OCI-LY1 (cell line): ENCODE results near the gene HOTAIR.

Source experiments
- H2AFZ ChIP-seq: fragments of 200-600 bp; sonication (generic), shearing (Covaris generic); 2 replicates; pipeline ENCODE4 v1.6.0; 2014; ENCODE audit warnings: antibody characterized with exemption, mild to moderate bottlenecking, low read length
- H3F3A ChIP-seq: fragments of 200-600 bp; sonication (generic), shearing (Covaris generic); 2 replicates; pipeline ENCODE4 v1.6.0; 2014; ENCODE audit warnings: mild to moderate bottlenecking, antibody characterized with exemption, low read length, moderate library complexity; ENCODE audit not compliant: insufficient read depth
- H3K27ac ChIP-seq: fragments of 200-600 bp; sonication (generic); 2 replicates; pipeline ENCODE4 v1.5.1; 2014; ENCODE audit warnings: low read length, mixed run types, mild to moderate bottlenecking, low read depth; ENCODE audit not compliant: poor library complexity, severe bottlenecking
- H3K27me3 ChIP-seq: fragments of 200-600 bp; sonication (generic); 2 replicates; pipeline ENCODE4 v1.6.0; 2014; ENCODE audit warnings: antibody characterized with exemption, mild to moderate bottlenecking, low read length, moderate library complexity; ENCODE audit not compliant: insufficient read depth
- H3K36me3 ChIP-seq: fragments of 200-600 bp; sonication (generic); 2 replicates; pipeline ENCODE4 v1.6.1; 2014; ENCODE audit warnings: mild to moderate bottlenecking, antibody characterized with exemption, low read length, moderate library complexity, mixed read lengths; ENCODE audit not compliant: insufficient read depth
- H3K4me1 ChIP-seq: fragments of 200-600 bp; sonication (generic); 2 replicates; pipeline ENCODE4 v1.5.1; 2014; ENCODE audit warnings: mild to moderate bottlenecking, low read length, moderate library complexity; ENCODE audit not compliant: insufficient read depth, severe bottlenecking
- H3K4me2 ChIP-seq: fragments of 200-600 bp; sonication (generic), shearing (Covaris generic); 2 replicates; pipeline ENCODE4 v1.6.1; 2014; ENCODE audit warnings: low read length
- H3K4me3 ChIP-seq: fragments of 200-600 bp; sonication (generic); 2 replicates; pipeline ENCODE4 v1.5.1; 2014; ENCODE audit warnings: low read length, low read depth, mild to moderate bottlenecking, mixed read lengths; ENCODE audit not compliant: poor library complexity, severe bottlenecking
- H3K79me2 ChIP-seq: fragments of 200-600 bp; shearing (Covaris generic); 2 replicates; pipeline ENCODE4 v1.6.1; 2016; ENCODE audit warnings: mixed run types, low read length, mixed read lengths; ENCODE audit not compliant: insufficient read depth
- H3K9ac ChIP-seq: fragments of 200-600 bp; sonication (generic), shearing (Covaris generic); 2 replicates; pipeline ENCODE4 v1.6.1; 2014; ENCODE audit warnings: mild to moderate bottlenecking, low read length, mixed read lengths
- H3K9me2 ChIP-seq: fragments of 200-600 bp; sonication (generic), shearing (Covaris generic); 2 replicates; pipeline ENCODE4 v1.6.1; 2014; ENCODE audit warnings: low read depth, mild to moderate bottlenecking, low read length, mixed read lengths
- H3K9me3 ChIP-seq: fragments of 200-600 bp; shearing (Covaris generic); 2 replicates; pipeline ENCODE4 v1.6.1; 2014; ENCODE audit warnings: low read length, mixed read lengths
- H4K20me1 ChIP-seq: fragments of 200-600 bp; sonication (generic), shearing (Covaris generic); 2 replicates; pipeline ENCODE4 v1.6.0; 2016; ENCODE audit warnings: mild to moderate bottlenecking, low read length; ENCODE audit not compliant: insufficient read depth
- EZH2 ChIP-seq: fragments of 200-600 bp; sonication (generic), shearing (Covaris generic); IDR thresholded peaks from 2 replicates; pipeline ENCODE4 v1.8.0; 2017; ENCODE audit warnings: borderline replicate concordance, mixed run types, mild to moderate bottlenecking, antibody characterized with exemption, low read length, moderate library complexity, mixed read lengths
- TF ChIP-seq, protein P1 (sequence below): fragments of 200-600 bp; sonication (generic), shearing (Covaris generic); IDR thresholded peaks from 2 replicates; pipeline ENCODE4 v1.5.1; 2017; ENCODE audit warnings: mild to moderate bottlenecking, antibody characterized with exemption, low read length, moderate library complexity, mixed read lengths

HOTAIR gene

DNA sequence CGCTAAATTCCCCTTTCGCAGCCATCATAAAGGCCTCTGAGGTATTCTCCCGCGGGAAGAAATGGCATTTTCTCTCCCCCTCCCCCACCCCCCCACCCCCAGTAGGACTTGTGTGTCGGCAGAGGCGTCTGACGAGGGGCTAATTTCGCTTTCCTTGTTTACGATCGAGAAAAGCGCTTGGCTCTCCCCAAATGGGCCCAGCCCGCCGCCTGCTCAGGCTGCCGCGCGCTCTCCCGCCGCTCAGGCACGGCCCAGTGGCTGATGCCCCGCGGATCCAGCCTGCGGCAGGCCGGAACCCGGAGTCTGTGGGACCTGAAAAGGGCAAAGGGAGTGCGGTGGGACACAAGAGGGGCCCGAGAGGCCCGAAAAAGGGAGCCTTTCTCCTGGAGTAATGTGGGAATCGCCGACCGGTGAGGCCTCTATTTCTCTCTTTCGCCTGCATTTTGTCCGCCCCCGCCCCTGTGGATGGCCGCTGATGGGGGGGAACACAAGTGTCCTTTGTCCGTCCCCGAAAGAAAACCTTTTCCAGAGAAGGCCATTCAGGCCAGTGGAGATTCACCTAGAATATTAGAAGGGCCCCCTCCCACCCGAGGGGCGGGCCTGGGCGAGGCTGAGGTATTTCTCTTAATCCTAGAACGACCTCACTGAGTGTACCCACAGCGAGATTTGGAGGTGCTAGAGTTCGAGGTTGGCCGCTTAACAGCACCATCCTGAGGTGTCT, 44.5 kb upstream of the HOTAIR start:
- no peaks in the 10 kb centered on the region for H3K79me2 ChIP-seq
- H3K9me3 ChIP-seq = no peaks in the 10 kb centered on the region
- TF ChIP-seq EZH2 = no peak
- TF ChIP-seq, protein P1, sequence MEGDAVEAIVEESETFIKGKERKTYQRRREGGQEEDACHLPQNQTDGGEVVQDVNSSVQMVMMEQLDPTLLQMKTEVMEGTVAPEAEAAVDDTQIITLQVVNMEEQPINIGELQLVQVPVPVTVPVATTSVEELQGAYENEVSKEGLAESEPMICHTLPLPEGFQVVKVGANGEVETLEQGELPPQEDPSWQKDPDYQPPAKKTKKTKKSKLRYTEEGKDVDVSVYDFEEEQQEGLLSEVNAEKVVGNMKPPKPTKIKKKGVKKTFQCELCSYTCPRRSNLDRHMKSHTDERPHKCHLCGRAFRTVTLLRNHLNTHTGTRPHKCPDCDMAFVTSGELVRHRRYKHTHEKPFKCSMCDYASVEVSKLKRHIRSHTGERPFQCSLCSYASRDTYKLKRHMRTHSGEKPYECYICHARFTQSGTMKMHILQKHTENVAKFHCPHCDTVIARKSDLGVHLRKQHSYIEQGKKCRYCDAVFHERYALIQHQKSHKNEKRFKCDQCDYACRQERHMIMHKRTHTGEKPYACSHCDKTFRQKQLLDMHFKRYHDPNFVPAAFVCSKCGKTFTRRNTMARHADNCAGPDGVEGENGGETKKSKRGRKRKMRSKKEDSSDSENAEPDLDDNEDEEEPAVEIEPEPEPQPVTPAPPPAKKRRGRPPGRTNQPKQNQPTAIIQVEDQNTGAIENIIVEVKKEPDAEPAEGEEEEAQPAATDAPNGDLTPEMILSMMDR = no peak
- no peak overlapping the region for H3K4me2 ChIP-seq
- peaks cover 22% of the 10 kb centered on the region for H3K4me1 ChIP-seq
- no peaks in the 10 kb centered on the region for H4K20me1 ChIP-seq
- no peak overlapping the region for H3K9ac ChIP-seq
- no peak overlapping the region for H3K27ac ChIP-seq
- H3K9me2 ChIP-seq = no peaks in the 10 kb centered on the region
- H3K36me3 ChIP-seq = no peaks in the 10 kb centered on the region
- H2AFZ ChIP-seq = no peak overlapping the region
- peaks cover 6% of the 10 kb centered on the region; the same call in 1 of the 2 replicates for H3K27me3 ChIP-seq
- H3F3A ChIP-seq = no peaks in the 10 kb centered on the region
- H3K4me3 ChIP-seq = no peak overlapping the region

GRCh38 chr12:54018468-54018984, 43.8 kb upstream of the HOTAIR start:
- no peaks in the 10 kb centered on the region for H3K36me3 ChIP-seq
- peak overlapping the region; percentile 81 for H3K9ac ChIP-seq
- H3K4me3 ChIP-seq = peak overlapping the region; percentile 70
- no peaks in the 10 kb centered on the region for H4K20me1 ChIP-seq
- H3K4me2 ChIP-seq = peak overlapping the region; percentile 87
- TF ChIP-seq, protein P1 = no peak
- no peak for TF ChIP-seq EZH2
- peaks cover 22% of the 10 kb centered on the region for H3K4me1 ChIP-seq
- H3K79me2 ChIP-seq = no peaks in the 10 kb centered on the region
- H3K9me3 ChIP-seq = no peaks in the 10 kb centered on the region
- H3K9me2 ChIP-seq = no peaks in the 10 kb centered on the region
- H2AFZ ChIP-seq = peak overlapping the region; percentile 13; the same call in 1 of the 2 replicates
- H3F3A ChIP-seq = no peaks in the 10 kb centered on the region
- H3K27me3 ChIP-seq = peaks cover 6% of the 10 kb centered on the region; the same call in 1 of the 2 replicates
- H3K27ac ChIP-seq = peak overlapping the region; percentile 50

GRCh38 chr12:54017878-54018467, 43.2 kb upstream of the HOTAIR start:
- H3K27ac ChIP-seq = peak overlapping the region; percentile 50
- H2AFZ ChIP-seq = peak overlapping the region; percentile 78
- no peaks in the 10 kb centered on the region for H4K20me1 ChIP-seq
- no peaks in the 10 kb centered on the region for H3F3A ChIP-seq
- H3K27me3 ChIP-seq = peaks cover 6% of the 10 kb centered on the region; the same call in 1 of the 2 replicates
- peak overlapping the region; percentile 70 for H3K4me3 ChIP-seq
- TF ChIP-seq, protein P1 = no peak
- TF ChIP-seq EZH2 = no peak
- H3K9me2 ChIP-seq = no peaks in the 10 kb centered on the region
- H3K79me2 ChIP-seq = no peaks in the 10 kb centered on the region
- H3K9ac ChIP-seq = peak overlapping the region; percentile 81
- H3K4me2 ChIP-seq = peak overlapping the region; percentile 87
- H3K9me3 ChIP-seq = no peaks in the 10 kb centered on the region
- H3K4me1 ChIP-seq = peaks cover 22% of the 10 kb centered on the region
- H3K36me3 ChIP-seq = no peaks in the 10 kb centered on the region
